Stimulated activated naive CD4-positive, alpha-beta T cell treated with Interleukin-2 at 50 U/mL for 16 hours (primary cell): ENCODE measurements around the gene AQP3.
"Not testable (repeated sequence)": the region's sequence is repeated elsewhere in the genome, so short reads cannot be mapped to it uniquely, and the experiment has no call there.

ENCODE experiments used
- DNase-seq: peaks from one replicate; lab custom pipeline; 2025; lab: John Stamatoyannopoulos, UW

AQP3 gene

DNA sequence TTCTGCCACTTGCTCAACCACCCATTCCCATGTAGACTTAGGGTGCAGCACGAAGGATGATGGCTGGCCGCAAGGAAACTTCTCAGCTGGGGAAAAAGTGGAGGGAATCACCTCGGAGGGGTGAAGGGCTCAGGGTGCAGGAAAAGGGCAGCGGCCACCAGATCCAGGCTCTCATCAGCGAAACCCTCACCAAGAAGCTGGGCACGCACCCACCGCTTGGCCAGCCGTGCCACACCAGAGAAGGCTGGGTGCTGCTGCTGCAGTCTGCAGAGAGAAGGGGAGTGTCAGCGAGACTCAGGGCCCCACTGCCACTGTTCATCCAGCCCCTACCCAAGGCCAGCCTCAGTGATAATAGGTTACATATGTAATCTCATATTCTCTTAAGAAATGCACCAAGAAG lies 17.7 kb upstream of the AQP3 start:
- no peak for DNase-seq

DNA sequence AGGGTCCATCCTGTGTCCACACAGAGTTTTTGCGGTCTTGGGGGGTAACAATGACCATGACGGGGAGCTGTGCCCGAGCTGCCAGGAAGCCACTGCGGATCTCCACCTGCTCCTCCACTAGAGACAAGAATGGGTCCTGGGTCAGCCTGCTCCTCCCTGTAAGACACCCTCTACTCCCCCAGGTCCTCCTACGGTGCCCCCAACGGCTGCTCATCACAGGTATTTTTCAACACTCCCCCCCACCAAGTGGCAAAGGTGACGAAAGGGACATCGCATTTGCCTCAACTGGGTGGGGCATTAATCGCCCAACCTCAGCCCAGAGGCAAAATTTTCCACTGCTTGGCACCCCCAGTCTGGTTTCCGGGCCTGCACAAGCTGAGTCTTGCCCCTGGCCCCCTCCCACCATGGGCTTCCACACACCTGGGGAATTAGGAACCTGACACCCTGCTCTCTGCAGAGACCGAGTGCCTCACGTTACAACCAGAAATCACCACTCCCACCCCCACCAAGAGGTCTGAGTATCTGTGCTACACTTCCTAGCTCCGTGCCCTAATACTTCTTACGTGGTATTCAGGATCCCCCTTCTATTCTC lies 16.7 kb upstream of the AQP3 start:
- DNase-seq: no peak

DNA sequence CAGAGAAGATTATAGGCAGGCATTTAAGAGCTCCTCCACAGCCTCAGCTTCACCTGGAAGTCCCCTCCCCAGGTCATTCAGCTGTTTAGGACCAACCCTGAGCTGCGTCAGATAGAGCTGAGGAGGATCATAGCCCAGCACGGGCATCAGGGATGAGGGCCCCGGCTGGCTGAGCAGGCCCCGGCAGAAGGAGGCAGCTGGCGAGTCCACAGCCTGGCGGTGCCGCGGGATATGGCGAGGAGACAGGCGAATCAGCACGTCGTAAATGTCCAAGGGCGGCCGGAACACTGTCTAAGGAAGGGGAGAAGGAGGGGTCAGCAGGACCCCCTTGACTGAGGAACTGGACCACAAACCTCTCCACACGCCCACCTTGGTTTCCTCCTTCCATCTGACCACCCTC lies 15.8 kb upstream of the AQP3 start:
- no peak for DNase-seq

DNA sequence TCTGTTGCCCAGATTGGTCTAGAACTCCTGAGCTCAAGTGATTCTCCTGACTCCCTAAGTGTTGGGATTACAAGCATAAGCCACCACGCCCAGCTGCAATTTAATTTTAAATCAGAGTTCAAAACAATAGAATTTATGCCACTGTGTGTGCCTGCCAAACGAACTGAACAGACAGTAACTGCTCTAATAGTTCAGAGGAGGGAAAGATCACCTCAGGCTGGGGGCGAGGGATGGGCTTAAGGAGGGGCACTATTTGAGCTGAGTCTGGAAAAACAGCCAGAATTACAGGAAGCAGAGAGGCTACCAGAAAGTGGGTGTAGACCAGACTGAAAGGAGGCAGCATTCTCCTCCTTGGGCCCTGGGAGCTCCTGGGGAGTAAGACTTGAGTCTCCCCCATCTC lies 14.1 kb upstream of the AQP3 start:
- no peak for DNase-seq

DNA sequence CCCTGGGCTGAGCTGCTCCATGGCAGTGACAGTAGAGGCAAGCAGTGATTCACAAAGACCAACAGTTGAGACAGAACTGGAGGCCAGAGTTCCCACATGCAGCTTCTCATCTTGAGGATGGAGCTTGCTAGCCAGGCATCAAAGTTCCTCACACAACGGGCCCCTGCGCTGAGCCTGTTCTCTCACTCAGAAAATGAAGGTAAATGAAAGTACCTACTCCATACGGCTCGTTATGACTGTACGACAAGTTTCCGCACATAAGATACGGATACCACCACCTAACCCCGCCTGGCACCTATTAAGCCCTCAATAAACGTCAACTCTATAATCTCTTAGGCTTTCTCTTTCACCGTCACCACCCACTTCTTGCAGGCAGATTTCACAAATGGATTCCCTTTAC lies 13.5 kb upstream of the AQP3 start:
- DNase-seq: no peak

DNA sequence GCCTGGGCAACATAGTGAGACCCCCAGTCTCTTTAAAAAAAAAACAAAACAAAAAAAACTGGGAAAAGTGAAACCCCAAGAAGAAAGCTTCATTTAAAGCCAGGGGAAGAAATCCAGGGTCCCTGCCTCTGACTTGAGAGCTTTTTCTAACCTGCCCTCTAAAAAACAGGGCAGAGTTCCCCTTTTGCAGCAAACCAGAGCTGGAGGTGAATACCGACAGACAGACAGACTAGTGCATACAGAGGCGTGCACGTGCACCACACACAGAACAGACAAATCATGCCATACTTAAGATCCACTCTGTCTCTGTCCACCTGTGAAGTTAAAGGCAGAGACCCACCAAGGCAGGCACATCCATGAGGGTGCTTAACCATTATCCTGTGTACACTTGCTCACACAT lies 11.7 kb upstream of the AQP3 start:
- no peak for DNase-seq

DNA sequence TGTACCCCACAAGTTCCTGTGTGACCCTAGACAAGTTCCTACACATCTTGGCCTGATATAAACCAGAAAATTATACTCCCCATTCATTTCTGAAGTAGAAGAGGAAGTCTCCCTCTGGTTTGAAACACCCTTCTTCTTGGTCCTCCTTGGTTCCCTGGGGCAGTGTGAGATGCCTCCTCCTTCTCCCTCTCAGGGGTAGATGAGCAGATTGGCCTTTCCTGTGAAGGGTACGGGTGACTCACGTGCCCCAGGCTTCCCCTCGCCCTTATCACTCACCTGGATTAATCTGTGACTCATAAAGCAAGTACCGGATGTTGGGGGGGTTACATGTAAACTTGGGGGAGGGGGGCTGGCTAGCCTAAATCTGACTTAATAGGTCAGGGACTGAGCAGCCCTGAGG lies 11.1 kb upstream of the AQP3 start:
- DNase-seq: peak; percentile 61

DNA sequence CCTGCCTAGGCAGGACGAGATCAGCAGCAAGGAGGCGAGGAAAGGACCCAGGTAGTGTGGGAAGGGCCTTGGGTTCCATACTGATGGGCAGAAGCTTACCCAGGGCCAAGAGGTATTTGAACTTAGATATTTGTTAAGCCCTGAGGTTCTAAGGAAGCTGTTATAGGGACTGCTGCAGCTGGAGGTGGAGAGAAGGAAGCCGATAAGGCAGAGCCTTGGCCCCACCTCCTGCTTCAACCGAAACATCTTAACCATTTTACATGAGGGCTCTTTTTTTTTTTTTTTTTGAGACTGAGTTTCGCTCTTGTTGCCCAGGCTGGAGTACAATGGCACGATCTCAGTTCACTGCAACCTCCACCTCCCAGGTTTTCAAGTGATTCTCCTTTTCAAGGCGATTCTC lies 8.6 kb upstream of the AQP3 start:
- no peak for DNase-seq

DNA sequence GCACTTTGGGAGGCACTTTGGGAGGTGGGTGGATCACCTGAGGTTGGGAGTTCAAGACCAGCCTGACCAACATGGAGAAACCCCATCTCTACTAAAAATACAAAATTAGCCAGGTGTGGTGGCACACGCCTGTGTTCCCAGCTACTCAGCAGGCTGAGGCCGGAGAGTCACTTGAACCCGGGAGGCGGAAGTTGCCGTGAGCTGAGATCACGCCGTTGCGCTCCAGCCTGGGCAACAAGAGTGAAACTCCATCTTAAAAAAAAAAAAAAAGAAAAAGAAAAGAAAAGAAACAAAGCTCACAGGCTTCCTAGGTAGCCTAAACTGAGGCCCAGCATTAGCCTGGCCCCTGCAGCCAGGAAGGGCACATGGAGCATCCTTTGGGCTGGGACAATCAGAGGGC lies 8.1 kb upstream of the AQP3 start:
- not testable (repeated sequence) for DNase-seq

DNA sequence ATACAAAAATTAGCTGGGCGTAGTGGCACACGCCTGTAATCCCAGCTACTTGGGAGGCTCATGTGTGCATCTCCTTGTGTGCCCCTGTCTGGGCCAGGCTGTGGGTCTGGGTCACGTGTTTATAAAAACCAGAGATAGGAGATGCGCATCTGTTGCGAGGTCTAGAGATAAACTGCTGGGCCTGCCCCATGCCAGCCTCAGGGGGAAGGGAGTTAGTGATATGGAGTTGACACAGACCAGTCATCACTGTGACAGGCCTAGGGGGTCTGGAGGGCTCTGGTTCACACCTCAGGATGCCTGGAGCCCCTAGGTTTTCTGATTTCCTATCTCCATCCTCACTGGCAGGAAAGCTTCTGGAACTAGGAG lies 7.3 kb upstream of the AQP3 start:
- not testable (repeated sequence) for DNase-seq

DNA sequence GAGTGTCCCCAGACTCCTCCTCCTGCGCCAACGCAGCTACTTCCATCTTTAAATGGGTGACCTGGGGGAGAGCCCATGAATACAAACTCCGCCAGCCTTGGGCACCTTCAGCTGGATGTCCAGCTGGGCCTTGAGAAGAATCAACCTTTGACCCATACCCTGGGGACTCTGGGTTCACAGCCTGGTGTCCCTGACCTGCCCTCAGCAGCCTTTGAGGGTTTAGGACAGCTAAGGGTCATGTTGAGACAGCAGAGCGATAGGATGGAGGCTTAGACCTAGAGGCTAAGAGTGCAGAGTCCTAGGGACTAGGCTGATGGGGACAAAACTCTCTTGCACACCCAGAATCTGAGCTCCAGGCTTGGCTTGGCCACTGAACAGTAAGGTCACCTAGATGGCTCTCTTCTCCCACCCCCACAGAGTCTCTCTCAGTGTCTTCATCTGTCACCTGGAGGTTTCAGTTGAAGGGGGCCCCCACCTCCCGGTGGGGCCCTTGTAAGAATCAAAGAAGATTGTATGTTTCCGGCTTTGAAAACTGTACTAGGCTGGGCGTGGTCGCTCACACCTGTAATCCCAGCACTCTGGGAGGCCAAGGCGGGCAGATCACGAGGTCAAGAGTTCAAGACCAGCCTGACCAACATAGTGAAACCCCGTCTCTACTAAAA lies 6.7 kb upstream of the AQP3 start:
- DNase-seq: no peak

DNA sequence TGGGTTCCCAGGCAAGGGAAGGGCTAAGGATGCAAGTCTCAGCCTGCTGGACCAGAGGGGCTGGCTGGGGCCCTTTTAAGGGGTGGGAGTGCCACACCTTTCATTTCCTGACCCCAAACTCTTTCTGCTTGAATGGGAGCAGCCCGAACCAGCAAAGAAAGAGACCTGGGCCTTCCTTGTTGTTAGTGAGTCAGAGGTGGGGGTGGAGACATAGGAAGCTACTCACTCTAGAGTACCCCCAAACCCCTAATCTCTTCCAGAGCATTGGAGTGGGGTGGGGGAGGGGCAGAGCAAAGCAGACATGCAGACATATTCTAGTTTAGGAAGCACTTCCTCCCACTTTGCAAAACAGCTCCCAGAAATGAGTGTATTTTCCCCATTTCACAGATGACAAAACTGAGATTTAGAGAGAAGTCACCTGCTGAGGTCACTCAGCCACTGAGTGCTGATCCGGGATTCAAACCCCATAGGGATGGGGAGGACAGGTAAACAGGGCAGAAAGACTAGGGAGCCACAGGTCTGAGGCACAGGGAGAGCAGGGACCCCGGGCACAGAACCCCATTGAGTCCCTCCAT lies 6.0 kb upstream of the AQP3 start:
- DNase-seq: no peak

DNA sequence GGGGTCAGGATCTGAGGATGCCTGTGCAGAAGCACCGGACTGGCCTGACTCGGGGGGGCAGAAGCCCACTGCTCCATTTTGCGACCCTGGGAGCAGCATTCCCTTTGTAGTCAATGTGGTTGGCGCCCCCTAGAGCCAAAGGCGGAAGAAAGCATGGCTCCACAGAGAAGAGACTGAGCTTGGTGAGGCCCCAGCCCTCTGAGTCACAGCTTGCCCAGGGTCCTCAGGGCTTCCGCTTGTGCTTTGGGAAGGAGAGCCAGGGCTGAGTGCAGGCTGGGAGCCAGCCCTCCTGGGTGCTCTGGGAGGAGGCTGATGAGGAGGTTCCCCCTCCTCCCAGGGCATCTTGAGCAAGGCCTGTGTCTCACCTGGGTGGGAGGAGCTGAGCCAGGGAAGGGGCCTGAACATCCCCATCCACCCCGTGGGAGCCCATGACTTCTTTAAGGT lies 5.5 kb upstream of the AQP3 start:
- DNase-seq: peak; percentile 36

DNA sequence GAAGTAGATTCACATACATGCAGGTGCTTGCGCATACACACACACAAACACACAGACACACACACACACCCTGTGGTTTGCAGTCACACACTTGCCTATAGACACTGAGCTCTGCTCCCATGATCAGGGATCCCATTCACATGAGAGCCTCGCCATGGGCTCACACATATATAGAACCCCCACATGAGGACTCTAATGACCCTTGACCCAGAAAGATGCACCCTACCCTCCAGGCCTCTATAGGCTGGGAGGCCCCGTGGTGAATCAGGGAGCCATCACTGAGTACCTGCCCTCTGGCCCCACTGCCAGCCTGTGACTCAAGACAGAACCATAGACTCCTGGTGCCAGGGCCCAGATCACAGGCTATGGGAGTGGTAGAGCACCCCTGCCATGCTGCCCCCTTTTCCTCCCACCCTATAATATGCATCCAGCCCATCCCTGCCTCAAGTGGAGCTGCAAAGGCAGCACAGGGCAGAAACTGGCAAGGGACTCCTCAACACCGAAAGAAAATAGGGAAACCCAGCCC lies 3.3 kb upstream of the AQP3 start:
- no peak for DNase-seq

DNA sequence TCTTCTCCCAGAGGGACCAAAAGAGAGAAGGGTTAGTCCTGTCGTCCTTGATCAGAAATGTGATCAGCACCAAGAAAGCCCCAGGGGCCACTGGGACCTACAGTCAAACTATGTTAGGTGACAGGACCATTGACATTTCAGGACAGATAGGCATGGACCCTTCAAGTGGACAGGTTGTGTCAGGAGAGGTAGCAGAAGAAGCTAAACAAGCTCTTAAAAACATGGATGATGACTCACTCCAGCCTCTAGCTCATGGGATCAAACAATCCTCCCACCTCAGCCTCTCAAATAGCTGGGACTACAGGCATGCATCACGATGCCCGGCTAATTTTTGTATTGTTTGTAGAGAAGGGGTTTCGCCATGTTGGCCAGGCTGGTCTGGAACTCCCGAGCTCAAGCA lies 2.3 kb upstream of the AQP3 start:
- no peak for DNase-seq

DNA sequence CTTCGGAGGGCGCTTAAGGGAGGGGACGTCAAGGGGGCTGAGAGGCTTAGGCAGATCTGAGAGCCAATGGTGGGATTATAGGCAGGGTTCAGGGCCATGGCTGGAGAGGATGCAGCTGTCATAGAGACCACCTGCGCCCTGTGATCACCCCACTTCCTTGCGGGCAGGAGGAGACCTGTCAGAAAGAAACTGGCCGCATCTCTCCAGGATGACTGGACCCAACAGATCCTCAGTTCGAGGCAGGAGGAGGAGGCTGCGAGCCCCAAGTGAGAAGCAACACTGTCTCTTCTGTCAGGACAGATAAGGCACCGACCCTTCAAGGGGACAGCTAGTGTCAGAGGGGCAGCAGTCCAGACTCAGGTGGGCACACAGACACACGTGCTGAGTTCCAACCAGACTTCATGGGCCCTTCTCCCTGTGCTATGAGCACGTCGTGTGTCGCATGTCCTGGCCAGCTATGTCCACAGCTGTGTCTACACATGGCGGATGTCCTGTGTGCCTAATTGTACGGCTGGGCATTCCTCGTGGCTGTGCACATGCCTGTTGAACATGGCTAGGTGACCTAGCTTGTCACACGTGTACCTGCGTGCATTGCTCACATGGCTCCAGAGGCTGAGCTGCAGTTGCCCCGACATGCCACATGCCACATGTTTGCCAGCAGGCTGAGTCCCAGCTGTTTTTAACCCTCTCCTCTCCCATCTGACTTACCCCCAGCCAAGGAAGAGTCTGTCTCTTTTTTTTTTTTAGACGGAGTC lies 583 bp upstream of the AQP3 start:
- no peak for DNase-seq

DNA sequence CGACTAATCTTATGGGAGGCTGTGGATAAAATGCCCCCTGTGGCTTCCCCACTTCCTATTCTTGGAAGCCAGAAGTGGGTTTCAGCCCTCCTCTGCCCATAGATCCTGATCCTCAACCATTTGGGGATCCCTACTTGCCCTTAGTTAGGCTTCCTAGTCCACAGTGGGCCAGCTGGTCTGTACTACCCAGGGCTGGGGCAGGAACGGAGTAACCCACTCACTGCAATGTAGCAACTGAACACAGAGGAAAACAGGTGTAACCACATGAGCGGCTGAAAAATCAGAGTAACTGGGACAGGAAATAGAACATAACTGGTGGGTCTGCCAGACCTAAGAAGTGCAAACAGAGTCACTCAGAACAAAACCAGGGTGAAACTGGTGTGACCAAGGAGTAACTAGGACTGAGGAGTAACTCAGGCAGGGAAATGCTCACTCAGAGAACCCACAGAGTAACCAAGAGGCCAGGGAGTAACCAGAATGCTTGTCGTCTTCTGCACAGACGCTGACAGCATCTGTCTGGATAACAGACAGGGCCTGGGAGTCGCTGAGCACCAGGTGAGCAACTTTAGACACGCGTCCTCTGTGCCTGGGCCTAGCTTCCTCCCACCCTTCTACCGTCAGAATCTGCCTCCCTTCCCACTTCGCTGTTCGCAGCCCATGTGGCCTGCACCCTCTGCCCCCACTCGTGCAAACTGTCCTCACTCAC lies 1.0 kb downstream of the AQP3 start:
- DNase-seq: peak; percentile 56

DNA sequence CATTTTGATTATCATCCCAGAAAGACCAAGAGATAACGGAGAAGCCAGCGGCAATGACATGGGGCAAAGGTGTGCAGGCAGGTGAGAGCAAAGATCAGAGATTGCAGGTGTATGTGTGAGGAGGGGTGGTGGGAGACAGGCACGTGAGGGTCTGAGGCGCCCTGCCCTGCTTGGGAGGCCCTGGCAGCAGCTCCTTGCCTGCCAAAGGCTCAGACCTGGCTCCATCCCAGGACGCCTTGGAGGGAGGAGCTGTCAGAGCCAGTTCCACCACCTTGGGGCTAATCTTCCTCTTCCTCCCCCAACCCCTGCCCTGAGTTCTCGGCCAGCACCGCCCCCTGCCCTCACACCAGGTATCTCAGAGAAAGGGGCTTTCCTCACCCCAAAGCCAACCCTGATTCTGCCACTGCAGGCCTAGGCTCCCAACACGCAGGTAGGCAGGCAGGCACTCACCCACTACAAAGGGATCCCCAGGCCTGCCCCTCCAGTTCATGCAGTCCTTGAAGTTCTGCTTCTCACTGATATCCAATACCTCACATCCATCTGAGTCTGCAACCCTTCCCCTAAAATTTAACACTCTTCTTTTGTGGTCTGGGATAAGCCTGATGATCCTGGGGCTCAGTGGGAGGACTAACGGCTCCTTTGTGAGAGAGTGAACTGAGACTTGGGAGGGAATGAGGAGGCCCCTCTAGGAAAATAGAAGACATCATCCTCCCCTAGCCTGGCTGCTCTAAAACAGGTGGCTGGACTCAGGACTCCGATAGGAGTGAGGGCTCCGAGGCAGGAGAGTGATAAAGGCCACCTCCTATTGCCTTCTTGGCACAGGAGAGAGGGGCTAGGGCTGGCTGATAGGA lies 1.8 kb downstream of the AQP3 start:
- DNase-seq: peak; percentile 3

DNA sequence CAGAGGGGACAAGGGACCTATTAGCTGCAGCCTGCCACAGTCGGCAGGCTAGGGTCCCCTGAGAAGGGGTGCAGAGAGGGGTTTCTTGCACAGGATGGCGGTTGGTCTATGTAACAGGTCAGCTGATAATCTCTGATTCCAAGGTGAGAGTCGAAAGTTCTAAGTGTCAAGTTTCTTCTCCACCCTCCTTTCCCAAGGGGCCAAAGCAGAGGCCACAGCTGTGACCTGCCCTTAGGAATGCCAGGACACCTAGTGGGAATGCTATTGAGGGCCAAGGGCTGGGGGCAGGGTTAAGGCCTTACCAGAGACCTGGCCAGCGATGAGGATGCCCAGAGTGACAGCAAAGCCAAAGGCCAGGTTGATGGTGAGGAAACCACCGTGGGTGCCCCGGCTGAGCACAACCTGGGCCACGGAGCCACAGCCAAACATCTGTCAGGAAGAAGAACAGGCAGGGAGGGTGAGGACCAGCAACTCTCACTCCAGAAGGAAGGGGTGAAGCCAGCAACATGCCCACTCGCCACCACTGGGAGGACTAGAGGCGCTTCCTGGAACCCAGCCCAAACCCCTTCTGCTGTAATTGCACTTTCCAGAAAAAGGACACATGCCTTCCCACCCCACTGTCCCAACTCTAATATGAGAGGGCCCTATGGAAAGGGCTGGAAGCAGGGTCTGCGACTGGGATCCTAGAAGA lies 3.8 kb downstream of the AQP3 start:
- no peak for DNase-seq

DNA sequence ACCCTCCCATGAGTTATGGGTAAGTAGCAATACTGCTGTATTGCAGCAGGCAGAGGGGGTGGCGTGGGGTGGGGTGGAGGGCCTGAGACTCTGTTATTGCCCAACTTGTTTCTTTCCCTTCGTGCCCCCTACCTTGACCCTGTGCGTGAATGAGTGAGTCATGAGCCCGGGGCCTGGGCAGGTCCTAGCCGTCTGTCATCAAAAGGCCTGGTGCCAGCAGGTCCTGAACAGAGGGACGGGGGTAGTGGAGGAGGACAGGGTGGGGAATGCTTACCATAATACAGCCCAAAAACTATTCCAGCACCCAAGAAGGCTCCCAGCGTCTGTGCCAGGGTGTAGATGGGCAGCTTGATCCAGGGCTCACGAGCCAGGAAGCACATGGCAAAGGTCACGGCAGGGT lies 4.3 kb downstream of the AQP3 start:
- no peak for DNase-seq

DNA sequence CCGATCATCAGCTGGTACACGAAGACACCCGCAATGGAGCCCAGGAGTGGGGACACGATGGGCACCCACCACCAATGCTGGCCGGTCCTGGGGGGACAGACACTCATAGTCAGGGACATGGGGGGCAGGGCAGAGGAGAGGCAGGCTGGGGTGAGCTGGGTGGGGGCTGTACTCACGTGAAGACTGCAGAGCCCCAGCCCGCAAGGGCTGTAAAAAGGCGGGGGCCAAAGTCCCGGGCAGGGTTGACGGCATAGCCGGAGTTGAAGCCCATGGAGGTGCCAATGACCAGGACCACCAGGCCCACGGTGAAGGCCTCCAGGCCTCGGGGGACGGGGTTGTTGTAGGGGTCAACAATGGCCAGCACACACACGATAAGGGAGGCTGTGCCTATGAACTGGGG lies 5.3 kb downstream of the AQP3 start:
- DNase-seq: no peak
